Mononuclear cell (primary cell): ENCODE results near the gene OR2V1. TPM values are rescaled to one million over a fixed set of nuclear protein-coding genes. Genes with fewer than 3 reads are reported as not detected.
"Not testable (repeated sequence)": the region's sequence is repeated elsewhere in the genome, so short reads cannot be mapped to it uniquely, and the experiment has no call there.

Source experiments
- H3K27me3 ChIP-seq: 2 replicates; pipeline ENCODE4 v1.6.0; 2011; ENCODE audit warnings: low read length, control low read depth; ENCODE audit not compliant: insufficient read depth
- H3K4me1 ChIP-seq: 2 replicates; pipeline ENCODE4 v1.5.1; 2011; ENCODE audit warnings: mild to moderate bottlenecking, low read length, control low read depth; ENCODE audit not compliant: insufficient read depth
- H3K4me3 ChIP-seq: 2 replicates; pipeline ENCODE4 v1.5.1; 2011; ENCODE audit warnings: mild to moderate bottlenecking, low read length, moderate library complexity
- H3K9me3 ChIP-seq: 2 replicates; pipeline ENCODE4 v1.5.1; 2011; ENCODE audit warnings: low read depth, mild to moderate bottlenecking, control low read depth, low read length
- total RNA-seq: library from RNA; depleted of rRNA; stranded (reverse); fragments of >200 nt; gene quantifications from one replicate; pipeline ENCODE4 v1.2.3, GENCODE V29; 2012

The OR2V1 gene
- total RNA-seq, 1 donor, result not detected

DNA sequence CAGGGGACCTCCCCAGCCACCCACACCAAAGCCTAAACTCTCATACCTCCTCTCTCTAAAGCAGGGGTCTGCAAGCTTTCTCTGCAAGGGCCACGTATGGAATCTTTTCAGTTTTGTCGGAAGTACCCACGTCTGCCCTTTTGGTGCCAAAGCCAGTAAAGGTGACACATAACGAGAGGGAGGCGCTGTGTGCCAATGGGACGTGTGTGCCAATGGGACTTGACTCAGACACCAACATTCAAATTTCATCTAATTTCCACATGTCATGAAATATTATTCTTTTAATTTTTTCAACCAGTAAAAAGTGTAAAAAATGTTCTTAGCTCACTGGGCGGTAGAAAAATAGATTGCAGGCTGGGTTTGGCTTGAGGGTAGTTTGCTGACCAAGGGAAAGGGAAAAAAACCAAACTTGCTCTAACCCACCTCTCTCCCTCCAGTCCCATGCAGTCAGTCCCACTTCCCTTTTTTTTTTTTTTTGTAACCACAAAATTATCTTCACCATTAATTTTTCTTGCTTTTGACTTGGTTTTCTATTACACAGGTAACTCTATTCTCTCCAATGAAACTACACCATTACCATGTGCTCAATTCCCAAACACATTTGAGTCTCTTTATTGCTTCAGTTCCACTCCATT, 25.5 kb downstream of the OR2V1 start:
- H3K27me3 ChIP-seq, result peaks cover 13% of the 10 kb centered on the region
- no peaks in the 10 kb centered on the region for H3K4me1 ChIP-seq
- H3K9me3 ChIP-seq, result no peaks in the 10 kb centered on the region
- H3K4me3 ChIP-seq, result no peak overlapping the region

- not testable (repeated sequence) for H3K9me3 ChIP-seq, H3K4me3 ChIP-seq, H3K4me1 ChIP-seq
- peaks cover 20% of the 10 kb centered on the region for H3K27me3 ChIP-seq
Measured at GRCh38 chr5:181104606-181105390, 26.2 kb downstream of the OR2V1 start.

DNA sequence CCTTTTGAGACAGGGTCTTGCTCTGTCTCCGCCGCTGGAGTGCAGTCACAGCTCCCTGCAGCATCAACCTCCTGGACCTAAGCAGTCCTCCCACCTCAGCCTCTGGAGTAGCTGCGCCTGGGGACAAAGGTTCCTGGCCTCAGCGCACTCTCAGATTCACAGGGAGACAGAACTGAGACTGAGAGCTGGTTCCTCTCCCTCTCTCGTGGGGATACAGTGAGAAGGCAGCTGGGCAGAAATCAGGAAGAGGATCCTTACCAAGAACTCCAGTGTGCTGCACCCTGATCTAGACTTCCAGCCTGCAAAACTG, 26.8 kb downstream of the OR2V1 start:
- H3K9me3 ChIP-seq, H3K4me1 ChIP-seq, H3K4me3 ChIP-seq: not testable (repeated sequence)
- H3K27me3 ChIP-seq, result peaks cover 26% of the 10 kb centered on the region

GRCh38 chr5:181101930-181102674, 28.9 kb downstream of the OR2V1 start:
- not testable (repeated sequence) for H3K4me3 ChIP-seq, H3K9me3 ChIP-seq, H3K4me1 ChIP-seq
- H3K27me3 ChIP-seq, result peaks cover 26% of the 10 kb centered on the region

DNA sequence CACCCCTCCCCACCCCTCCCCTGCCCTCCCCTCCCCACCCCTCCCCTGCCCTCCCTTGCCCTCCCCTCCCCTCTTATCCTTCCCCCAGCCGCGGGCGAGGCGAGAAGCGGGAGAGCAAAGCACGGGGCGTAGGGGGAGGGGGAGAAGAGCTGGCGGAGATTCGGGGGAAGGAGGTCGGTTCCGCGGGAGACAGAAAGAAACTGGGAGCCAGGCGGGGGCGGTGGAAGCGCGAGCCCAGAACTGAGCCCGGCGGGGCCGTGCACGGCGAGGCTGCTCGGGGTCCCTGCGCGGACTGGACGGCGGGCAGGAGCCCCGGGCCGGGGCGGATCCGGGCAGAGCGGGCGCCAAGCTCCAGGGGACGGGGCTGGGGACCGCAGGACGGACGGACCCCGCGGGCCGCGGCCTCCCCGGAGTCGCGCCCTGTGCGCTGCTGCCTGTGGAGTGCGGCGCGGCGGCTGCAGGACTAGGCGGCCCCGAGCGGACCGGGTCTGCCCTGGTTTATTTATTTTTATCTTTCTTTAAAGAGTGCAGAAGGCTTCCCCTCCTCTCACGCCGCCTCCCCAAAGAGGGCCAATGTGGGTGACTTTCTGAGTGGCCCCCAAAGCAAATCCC, 29.8 kb downstream of the OR2V1 start:
- H3K27me3 ChIP-seq, result peaks cover 26% of the 10 kb centered on the region
- H3K4me3 ChIP-seq, H3K9me3 ChIP-seq, H3K4me1 ChIP-seq: not testable (repeated sequence)

GRCh38 chr5:181100121-181100875, 30.7 kb downstream of the OR2V1 start:
- no peaks in the 10 kb centered on the region for H3K9me3 ChIP-seq
- H3K27me3 ChIP-seq, result peaks cover 23% of the 10 kb centered on the region
- H3K4me3 ChIP-seq, result no peak overlapping the region
- no peaks in the 10 kb centered on the region for H3K4me1 ChIP-seq

- H3K4me3 ChIP-seq, result no peak overlapping the region
- H3K4me1 ChIP-seq, result no peaks in the 10 kb centered on the region
- no peaks in the 10 kb centered on the region for H3K9me3 ChIP-seq
- H3K27me3 ChIP-seq, result peaks cover 23% of the 10 kb centered on the region
Measured at GRCh38 chr5:181099602-181100086, 31.3 kb downstream of the OR2V1 start.

DNA sequence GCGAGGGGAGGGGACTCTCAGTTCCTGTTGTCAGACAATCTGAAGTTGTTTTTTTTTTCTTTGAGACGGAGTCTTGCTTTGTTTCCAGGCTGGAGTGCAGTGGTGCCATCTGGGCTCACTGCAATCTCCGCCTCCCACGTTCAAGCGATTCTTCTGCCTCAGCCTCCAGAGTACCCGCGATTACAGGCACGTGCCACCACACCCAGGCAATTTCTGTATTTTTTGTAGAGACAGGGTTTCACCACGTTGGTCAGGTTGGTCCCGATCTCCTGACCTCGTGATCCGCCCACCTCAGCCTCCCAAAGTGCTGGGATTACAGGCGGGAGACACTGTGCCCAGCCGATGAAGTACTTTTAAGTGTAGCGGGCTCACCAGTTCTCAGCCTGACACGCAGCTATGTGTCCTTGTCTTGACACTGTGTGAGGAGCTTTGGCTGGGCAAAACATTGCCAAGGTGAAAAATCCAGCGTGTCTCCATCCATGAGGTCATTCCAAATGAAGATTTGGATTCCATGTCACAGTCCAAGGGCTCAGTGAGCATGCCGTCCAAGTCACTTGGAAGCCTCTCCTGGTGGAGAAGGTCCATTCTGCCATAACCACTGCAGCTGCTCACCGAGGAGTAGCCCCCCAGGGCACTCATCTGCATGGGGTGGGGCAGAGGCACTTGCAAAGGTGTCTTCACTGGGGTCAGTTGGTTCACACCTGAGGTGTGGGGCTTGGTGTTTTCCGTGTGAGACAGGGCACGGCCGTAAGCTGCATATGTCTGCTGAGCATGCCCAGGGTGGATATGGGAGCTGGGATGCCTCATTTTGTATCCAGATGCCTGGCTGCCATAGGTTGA, 32.0 kb downstream of the OR2V1 start:
- H3K4me3 ChIP-seq, result no peak overlapping the region

GRCh38 chr5:181097759-181098491, 33.0 kb downstream of the OR2V1 start:
- not testable (repeated sequence) for H3K4me1 ChIP-seq, H3K9me3 ChIP-seq, H3K4me3 ChIP-seq
- H3K27me3 ChIP-seq, result peaks cover 24% of the 10 kb centered on the region

More for the DNA sequence above, 32.0 kb downstream of the OR2V1 start:
- no peaks in the 10 kb centered on the region for H3K4me1 ChIP-seq
- H3K27me3 ChIP-seq, result peaks cover 18% of the 10 kb centered on the region
- no peaks in the 10 kb centered on the region for H3K9me3 ChIP-seq

DNA sequence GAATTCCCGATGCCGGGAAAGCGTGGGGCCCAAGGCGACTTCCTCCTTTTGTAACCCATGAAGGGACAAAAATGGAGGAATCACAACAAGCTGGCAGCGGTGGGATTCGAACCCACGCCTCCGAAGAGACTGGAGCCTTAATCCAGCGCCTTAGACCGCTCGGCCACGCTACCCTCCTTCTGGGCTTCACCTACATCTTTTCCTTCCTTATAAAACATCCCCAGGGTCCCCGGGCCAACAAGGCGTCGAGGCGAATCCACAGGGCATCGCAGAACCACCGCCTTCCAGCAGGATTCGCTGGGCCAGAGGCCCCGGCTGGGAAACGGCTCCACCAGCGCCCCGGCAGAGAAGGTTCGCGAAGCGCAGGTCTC, 33.6 kb downstream of the OR2V1 start:
- H3K9me3 ChIP-seq, H3K4me3 ChIP-seq, H3K4me1 ChIP-seq: not testable (repeated sequence)
- peaks cover 30% of the 10 kb centered on the region for H3K27me3 ChIP-seq

DNA sequence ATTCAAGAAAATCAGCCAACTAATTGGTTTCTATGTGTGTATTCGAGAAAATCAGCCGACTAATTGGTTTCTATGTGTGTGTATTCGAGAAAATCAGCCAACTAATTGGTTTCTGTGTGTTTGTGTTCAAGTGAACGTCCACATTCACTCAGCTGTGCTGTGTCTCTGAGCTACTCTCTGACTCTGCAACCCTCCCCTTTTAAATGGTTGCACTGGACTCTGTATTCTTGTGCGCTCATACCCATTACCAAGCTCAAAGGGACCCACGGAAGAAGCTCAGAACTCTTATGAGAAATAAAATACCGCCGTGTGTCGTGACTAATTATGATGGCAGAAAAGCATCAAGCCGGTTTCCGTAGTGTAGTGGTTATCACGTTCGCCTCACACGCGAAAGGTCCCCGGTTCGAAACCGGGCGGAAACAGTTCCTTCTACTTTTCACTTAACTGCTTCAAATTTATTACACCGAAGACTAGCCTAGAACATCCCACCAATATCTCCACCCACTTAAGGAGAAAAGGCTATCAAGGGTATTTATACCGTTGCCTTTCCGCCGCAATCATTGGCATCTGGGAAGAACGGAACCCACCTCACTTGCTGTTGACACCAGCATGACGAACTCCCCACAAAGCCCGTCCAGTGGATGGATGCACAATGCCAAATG, 34.1 kb downstream of the OR2V1 start:
- not testable (repeated sequence) for H3K9me3 ChIP-seq, H3K4me3 ChIP-seq, H3K4me1 ChIP-seq
- H3K27me3 ChIP-seq, result peaks cover 35% of the 10 kb centered on the region

- H3K9me3 ChIP-seq, H3K4me3 ChIP-seq, H3K4me1 ChIP-seq: not testable (repeated sequence)
- H3K27me3 ChIP-seq, result peaks cover 34% of the 10 kb centered on the region
Measured at GRCh38 chr5:181095162-181095561, 35.8 kb downstream of the OR2V1 start.

DNA sequence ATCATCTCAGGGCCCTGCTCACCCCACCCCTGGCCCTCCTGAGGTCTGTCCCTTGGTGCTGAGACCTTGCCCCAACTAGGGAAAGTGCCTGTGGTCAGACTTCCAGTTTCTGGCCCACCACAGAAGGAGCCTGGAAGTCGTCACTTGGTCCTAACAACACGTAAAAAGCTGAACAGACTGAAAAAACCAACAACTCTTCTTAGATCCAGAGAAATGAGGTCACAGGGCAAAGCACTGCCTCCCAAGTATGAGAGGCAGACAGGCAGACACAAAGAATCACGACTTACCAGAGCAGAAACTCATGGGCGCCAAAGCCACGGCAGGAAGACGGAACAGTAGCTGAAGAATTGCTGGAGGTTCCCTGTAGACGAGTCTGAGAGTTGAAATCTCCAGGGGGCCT, 38.5 kb downstream of the OR2V1 start:
- no peaks in the 10 kb centered on the region for H3K4me1 ChIP-seq
- no peak overlapping the region for H3K4me3 ChIP-seq
- no peaks in the 10 kb centered on the region for H3K9me3 ChIP-seq

More for the DNA sequence above, 38.5 kb downstream of the OR2V1 start:
- H3K27me3 ChIP-seq, result peaks cover 19% of the 10 kb centered on the region
